OCI-LY1 (cell line): ENCODE results near the gene MRPL52.

Experiments
- CTCF ChIP-seq: fragments of 200-600 bp; sonication (generic), shearing (Covaris generic); IDR thresholded peaks from 2 replicates; pipeline ENCODE4 v1.5.1; 2017; ENCODE audit warnings: mild to moderate bottlenecking, antibody characterized with exemption, low read length, moderate library complexity, mixed read lengths
- EZH2 ChIP-seq: fragments of 200-600 bp; sonication (generic), shearing (Covaris generic); IDR thresholded peaks from 2 replicates; pipeline ENCODE4 v1.8.0; 2017; ENCODE audit warnings: borderline replicate concordance, mixed run types, mild to moderate bottlenecking, antibody characterized with exemption, low read length, moderate library complexity, mixed read lengths

- TF ChIP-seq CTCF = no peak
- TF ChIP-seq EZH2 = no peak
Measured at GRCh38 chr14:22875748-22876319, 46.1 kb downstream of the MRPL52 start.
